ENCODE measurements around the gene NTSR1. TPM values are rescaled to one million over a fixed set of nuclear protein-coding genes. Genes with fewer than 3 reads are reported as not detected.

NTSR1 gene
- total and polyA plus RNA-seq, 2 of the 8 experiments (the other 6 are each of a cell fraction or from before 2014, with no cell fraction given), result 0.53 to 0.89 TPM

GRCh38 chr20:62743777-62744317, 35.2 kb downstream of the NTSR1 start:
- Histone ChIP-seq H2BK12ac (ENCODE audit: low read depth, low read length) (0 out of 2 replicates have a peak overlapping the region, but pooled peaks have one; percentile 9), H4K91ac (replicated peaks; ENCODE audit: insufficient read length, low read length) (no peak overlapping the region), H3K36me3 (ENCODE audit: control insufficient read depth in 2 of 4, insufficient read depth in 4 of 4, low read length in 3 of 4) (no peaks in the 10 kb centered on the region), H2AFZ (ENCODE audit: low read length) (no peak overlapping the region), H4K8ac (ENCODE audit: extremely low read depth, insufficient read depth, low read length) (no peak overlapping the region; the same call in 1 of the 2 replicates), H3K4me2 (ENCODE audit: insufficient read depth in 1 of 2, low read depth in 2 of 2, low read length in 2 of 2) (no peak overlapping the region), H3K9ac (replicated peaks in 1 of 4; ENCODE audit: extremely low read depth in 1 of 4, low read depth in 3 of 4, low read length in 3 of 4) (no peak overlapping the region), H2BK5ac (ENCODE audit: low read depth, low read length) (no peak overlapping the region), H3K4me1 (replicated peaks in 1 of 4; ENCODE audit: control insufficient read depth in 3 of 4, insufficient read depth in 4 of 4, low read length in 3 of 4) (peaks cover 0 to 11% (median 5%) of the 10 kb centered on the region in 4 experiments; a peak in 5 of 7 replicates), H3K27ac (ENCODE audit: low read depth, low read length) (no peak overlapping the region), H2BK120ac (replicated peaks; ENCODE audit: low read depth, low read length) (no peak overlapping the region), H4K20me1 (replicated peaks in 1 of 2; ENCODE audit: control insufficient read depth in 1 of 2, insufficient read depth in 2 of 2, low read length in 2 of 2) (no peaks in the 10 kb centered on the region), H4K5ac (ENCODE audit: insufficient read length, low read depth, low read length) (no peak overlapping the region), H3K79me2 (ENCODE audit: control insufficient read depth in 1 of 2, insufficient read depth in 2 of 2, low read length in 2 of 2) (no peaks in the 10 kb centered on the region), H3K4me3 (ENCODE audit: extremely low read depth in 1 of 4, insufficient read depth in 2 of 4, low read depth in 3 of 4, low read length in 4 of 4) (no peak overlapping the region), H3K27me3 (replicated peaks in 1 of 4; ENCODE audit: control insufficient read depth in 3 of 4, extremely low read depth in 1 of 4, insufficient read depth in 3 of 4, low read length in 3 of 4) (no peaks in the 10 kb centered on the region; a peak in 2 of 7 replicates), H2BK20ac (ENCODE audit: low read length) (no peak overlapping the region), H3K4ac (replicated peaks; ENCODE audit: insufficient read length, low read depth, low read length) (no peak overlapping the region), H3K23me2 (ENCODE audit: low read depth, low read length) (no peaks in the 10 kb centered on the region), H3K23ac (ENCODE audit: insufficient read length) (no peak overlapping the region), H2AK5ac (ENCODE audit: low read depth, low read length) (no peak overlapping the region), H3K18ac (ENCODE audit: extremely low read depth, low read length) (no peak overlapping the region), H3K56ac (replicated peaks; ENCODE audit: insufficient read length, low read depth, low read length) (no peak overlapping the region), H3K14ac (ENCODE audit: insufficient read length) (no peak overlapping the region), H2BK15ac (ENCODE audit: low read length) (no peak overlapping the region), H3K79me1 (ENCODE audit: low read depth, low read length) (no peaks in the 10 kb centered on the region), H3K9me3 (ENCODE audit: insufficient read depth in 2 of 2, low read depth in 1 of 2, low read length in 1 of 2) (no peaks in the 10 kb centered on the region)
- FAIRE-seq (no peak), DNase-seq (ENCODE audit: low read depth in 1 of 2, low spot score in 2 of 2) (no peak)
- 86% methylated on average over 20 of the region's 20 CpGs; no CpG with 5 or more reads in 1 of the 2 experiments for WGBS, 2 experiments (ENCODE audit: extremely low coverage in 1 of 2, insufficient coverage in 1 of 2, insufficient read length in 1 of 2, insufficient replicate concordance in 2 of 2, low coverage in 1 of 2, low lambda C conversion rate in 2 of 2, missing lambda C conversion rate in 1 of 2)
- CTCF ChIA-PET (ENCODE audit: partially characterized antibody), result interaction anchor here (0.8 to 1.7 kb wide), 3 partner anchors 35 to 48 kb away, joined by 3 to 6 read pairs (median 4); partner anchors contain the start of gene NTSR1
- POLR2A ChIA-PET (ENCODE audit: partially characterized antibody), result no interaction called here
- TF ChIP-seq HDAC2 (IDR thresholded peaks at IDR 0.05; ENCODE audit: borderline replicate concordance in 1 of 2, low read depth in 2 of 2, low read length in 2 of 2) (no peak), RAD21 (IDR thresholded peaks at IDR 0.05 in 1 of 2, conservative IDR thresholded peaks at IDR 0.05 in 1 of 2; ENCODE audit: low read depth in 2 of 2, low read length in 2 of 2) (no peak), ASH2L (IDR thresholded peaks at IDR 0.05; ENCODE audit: low read length) (no peak), CHD1 (IDR thresholded peaks at IDR 0.05; ENCODE audit: low read depth, low read length) (no peak), KDM1A (IDR thresholded peaks at IDR 0.05; ENCODE audit: borderline replicate concordance, low read length) (no peak), SIN3A (conservative IDR thresholded peaks at IDR 0.05 in 1 of 2, IDR thresholded peaks at IDR 0.05 in 1 of 2; ENCODE audit: low read depth in 1 of 2, low read length in 2 of 2) (no peak)
